ENCODE data around the gene LAMP1.

- TF ChIP-seq POLR2A (IDR thresholded peaks at IDR 0.05; ENCODE audit: low read depth) (no peak), EP300 (IDR thresholded peaks at IDR 0.05) (no peak), POLR2AphosphoS5 (IDR thresholded peaks at IDR 0.05) (no peak)
- TF ChIP-seq, protein P1, sequence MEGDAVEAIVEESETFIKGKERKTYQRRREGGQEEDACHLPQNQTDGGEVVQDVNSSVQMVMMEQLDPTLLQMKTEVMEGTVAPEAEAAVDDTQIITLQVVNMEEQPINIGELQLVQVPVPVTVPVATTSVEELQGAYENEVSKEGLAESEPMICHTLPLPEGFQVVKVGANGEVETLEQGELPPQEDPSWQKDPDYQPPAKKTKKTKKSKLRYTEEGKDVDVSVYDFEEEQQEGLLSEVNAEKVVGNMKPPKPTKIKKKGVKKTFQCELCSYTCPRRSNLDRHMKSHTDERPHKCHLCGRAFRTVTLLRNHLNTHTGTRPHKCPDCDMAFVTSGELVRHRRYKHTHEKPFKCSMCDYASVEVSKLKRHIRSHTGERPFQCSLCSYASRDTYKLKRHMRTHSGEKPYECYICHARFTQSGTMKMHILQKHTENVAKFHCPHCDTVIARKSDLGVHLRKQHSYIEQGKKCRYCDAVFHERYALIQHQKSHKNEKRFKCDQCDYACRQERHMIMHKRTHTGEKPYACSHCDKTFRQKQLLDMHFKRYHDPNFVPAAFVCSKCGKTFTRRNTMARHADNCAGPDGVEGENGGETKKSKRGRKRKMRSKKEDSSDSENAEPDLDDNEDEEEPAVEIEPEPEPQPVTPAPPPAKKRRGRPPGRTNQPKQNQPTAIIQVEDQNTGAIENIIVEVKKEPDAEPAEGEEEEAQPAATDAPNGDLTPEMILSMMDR (IDR thresholded peaks at IDR 0.05) = no peak
Observed at GRCh38 chr13:113297370-113298042, 467 bp downstream of the LAMP1 start.
